ENCODE data around the gene MS4A7. TPM values are rescaled to one million over a fixed set of nuclear protein-coding genes. Genes with fewer than 3 reads are reported as not detected.

The MS4A7 gene
- total and polyA plus RNA-seq, 2 of the 4 experiments (the other 2 are of a cell fraction) = not detected

GRCh38 chr11:60396382-60396781 is 18.1 kb downstream of the MS4A7 start, which contains the start of gene MS4A14:
TSS of gene MS4A14 (plus strand) at chr11:60396459. CDS start at chr11:60396579, 120 bp downstream.
- H2AK5ac ChIP-seq (ENCODE audit: low read depth, low read length) = no peak within 1 kb of the TSS
- no peaks in the 10 kb centered on the region for H4K20me1 ChIP-seq (ENCODE audit: insufficient read depth, low read length)
- no TSS peak for BruUV-seq (replicated peaks)
- no peak within 1 kb of the TSS for H3K4me2 ChIP-seq (ENCODE audit: low read depth, low read length)
- POLR2A ChIA-PET (ENCODE audit: unreplicated experiment) = no interaction called here
- DNase-seq (no peak), ATAC-seq (ENCODE audit: low read depth) (no peak)
- no CpG with 5 or more reads among the region's 3 CpGs for WGBS, 2 experiments (ENCODE audit: extremely low coverage in 2 of 2, insufficient read length in 1 of 2)
- no peak within 1 kb of the TSS for H3K27ac ChIP-seq (ENCODE audit: insufficient read depth, low read length)
- in situ Hi-C loops (cut with MboI; ENCODE audit: low sequenced_read_pairs) = no loop called here
- H2BK20ac ChIP-seq (ENCODE audit: low read depth, low read length) = no peak within 1 kb of the TSS
- peaks cover 2% of the 10 kb centered on the region for H3K9me3 ChIP-seq (ENCODE audit: control insufficient read depth, insufficient read depth, low read length)
- TF ChIP-seq CEBPB (IDR thresholded peaks at IDR 0.05; ENCODE audit: low read depth, low read length) (no peak), SMC3 (IDR thresholded peaks at IDR 0.05; ENCODE audit: low read depth, low read length) (no peak), MXI1 (IDR thresholded peaks at IDR 0.05; ENCODE audit: borderline replicate concordance, low read depth, low read length) (no peak), USF2 (IDR thresholded peaks at IDR 0.05; ENCODE audit: low read depth, low read length) (no peak), RCOR1 (IDR thresholded peaks at IDR 0.05; ENCODE audit: insufficient replicate concordance, low read length) (no peak), CHD1 (IDR thresholded peaks at IDR 0.05; ENCODE audit: low read depth, low read length) (no peak), RAD21 (IDR thresholded peaks at IDR 0.05; ENCODE audit: low read length) (no peak), FOS (IDR thresholded peaks at IDR 0.05; ENCODE audit: low read depth, low read length) (no peak), POLR2A (IDR thresholded peaks at IDR 0.05; ENCODE audit: low read depth, low read length) (no peak), ELK1 (IDR thresholded peaks at IDR 0.05; ENCODE audit: borderline replicate concordance, low read depth, low read length) (no peak), MAZ (IDR thresholded peaks at IDR 0.05; ENCODE audit: borderline replicate concordance, low read depth, low read length) (no peak), CTCF (conservative IDR thresholded peaks at IDR 0.05; ENCODE audit: low read depth, low read length) (no peak), MAFK (IDR thresholded peaks at IDR 0.05; ENCODE audit: low read depth, low read length) (no peak), NFE2L2 (IDR thresholded peaks at IDR 0.05; ENCODE audit: low read depth, low read length) (no peak), RFX5 (IDR thresholded peaks at IDR 0.05; ENCODE audit: low read depth, low read length) (no peak), BHLHE40 (IDR thresholded peaks at IDR 0.05; ENCODE audit: low read depth, low read length) (no peak)
- no peak within 1 kb of the TSS for H3K18ac ChIP-seq (ENCODE audit: low read depth, low read length)
- no peak within 1 kb of the TSS for H3K14ac ChIP-seq (replicated peaks; ENCODE audit: low read depth, low read length)
- H3K9ac ChIP-seq (ENCODE audit: low read depth, low read length) = no peak within 1 kb of the TSS
- no peak within 1 kb of the TSS for H2BK120ac ChIP-seq (ENCODE audit: low read depth, low read length)
- intact Hi-C loops (cut with micrococcal nuclease) = no loop called here
- no peaks in the 10 kb centered on the region for H3K36me3 ChIP-seq (ENCODE audit: control insufficient read depth, insufficient read depth, low read length)
- H3K4me3 ChIP-seq (ENCODE audit: insufficient read depth, low read depth, low read length) = no peak within 1 kb of the TSS
- H2AFZ ChIP-seq (replicated peaks; ENCODE audit: low read length, poor library complexity) = no peak within 1 kb of the TSS
- H3K9me1 ChIP-seq (ENCODE audit: insufficient read depth, low read length) = no peaks in the 10 kb centered on the region
- CTCF ChIA-PET = no interaction called here
- no peak within 1 kb of the TSS for H3K56ac ChIP-seq (ENCODE audit: extremely low read depth, insufficient read depth, low read length)
- H3K79me1 ChIP-seq (ENCODE audit: low read depth in 1 of 2, low read length in 2 of 2) = no peaks in the 10 kb centered on the region
- H4K91ac ChIP-seq (ENCODE audit: insufficient read depth, low read depth, low read length) = no peak within 1 kb of the TSS
- no peak within 1 kb of the TSS for H3K23ac ChIP-seq (ENCODE audit: low read depth, low read length)
- H3K4me1 ChIP-seq (ENCODE audit: control insufficient read depth, insufficient read depth, low read length) = no peaks in the 10 kb centered on the region
- H4K8ac ChIP-seq (ENCODE audit: low read depth in 2 of 2, low read length in 2 of 2) = no peak within 1 kb of the TSS
- H3K4ac ChIP-seq (ENCODE audit: low read depth, low read length) = no peak within 1 kb of the TSS
- no peak within 1 kb of the TSS for H4K5ac ChIP-seq (ENCODE audit: low read depth, low read length)
- H2AK9ac ChIP-seq (replicated peaks; ENCODE audit: low read depth, low read length, poor library complexity) = no peak within 1 kb of the TSS
- no peak within 1 kb of the TSS for H2BK15ac ChIP-seq (ENCODE audit: low read depth, low read length)
- no peaks in the 10 kb centered on the region for H3K27me3 ChIP-seq (ENCODE audit: control insufficient read depth, insufficient read depth, low read length)
- no peak within 1 kb of the TSS for H2BK5ac ChIP-seq (ENCODE audit: low read depth, low read length, poor library complexity, severe bottlenecking)
- dilution Hi-C loops (cut with HindIII; ENCODE audit: low sequenced_read_pairs, unreplicated experiment) = no loop called here
